ENCODE results near the gene RASL11B.

The RASL11B gene

GRCh38 chr4:52874948-52875347, 12.8 kb downstream of the RASL11B start:
- DNase-seq (ENCODE audit: low spot score), result no peak

GRCh38 chr4:52876069-52876468, 14.0 kb downstream of the RASL11B start:
- no peak for DNase-seq (ENCODE audit: low spot score)

- DNase-seq (ENCODE audit: low spot score), result no peak
These were observed 14.9 kb downstream of the RASL11B start for GRCh38 chr4:52877036-52877435.

GRCh38 chr4:52877694-52878093, 15.6 kb downstream of the RASL11B start:
- no peak for DNase-seq (ENCODE audit: low spot score)

- no peak for DNase-seq (ENCODE audit: low spot score)
These were observed 17.4 kb downstream of the RASL11B start for GRCh38 chr4:52879471-52879870.

GRCh38 chr4:52880994-52881393, 18.9 kb downstream of the RASL11B start:
- DNase-seq (ENCODE audit: low spot score), result no peak

- DNase-seq (ENCODE audit: low spot score), result no peak
These were observed 21.1 kb downstream of the RASL11B start for GRCh38 chr4:52883183-52883621.

- DNase-seq (ENCODE audit: low spot score), result no peak
These were observed 21.9 kb downstream of the RASL11B start for GRCh38 chr4:52883707-52884669.

GRCh38 chr4:52884994-52885393, 22.9 kb downstream of the RASL11B start:
- DNase-seq (ENCODE audit: low spot score), result no peak

- DNase-seq (ENCODE audit: low spot score), result no peak
These were observed 27.2 kb downstream of the RASL11B start for GRCh38 chr4:52889354-52889753.

- DNase-seq (ENCODE audit: low spot score), result no peak
These were observed 27.8 kb downstream of the RASL11B start for GRCh38 chr4:52889778-52890520.

GRCh38 chr4:52890521-52890791, 28.3 kb downstream of the RASL11B start:
- no peak for DNase-seq (ENCODE audit: low spot score)

GRCh38 chr4:52891743-52892142, 29.6 kb downstream of the RASL11B start:
- no peak for DNase-seq (ENCODE audit: low spot score)

- DNase-seq (ENCODE audit: low spot score), result no peak
These were observed 30.8 kb downstream of the RASL11B start for GRCh38 chr4:52892880-52893279.

GRCh38 chr4:52894443-52894842, 32.3 kb downstream of the RASL11B start:
- no peak for DNase-seq (ENCODE audit: low spot score)

GRCh38 chr4:52903273-52903672, 41.2 kb downstream of the RASL11B start:
- no peak for DNase-seq (ENCODE audit: low spot score)

- no peak for DNase-seq (ENCODE audit: low spot score)
These were observed 42.3 kb downstream of the RASL11B start for GRCh38 chr4:52904421-52904820.

- DNase-seq (ENCODE audit: low spot score), result no peak
These were observed 45.4 kb downstream of the RASL11B start for GRCh38 chr4:52907510-52907909.

- DNase-seq (ENCODE audit: low spot score), result no peak
These were observed 48.0 kb downstream of the RASL11B start for GRCh38 chr4:52910115-52910514.

- DNase-seq (ENCODE audit: low spot score), result peak; percentile 66
These were observed 49.7 kb downstream of the RASL11B start for GRCh38 chr4:52911684-52912294.

GRCh38 chr4:52912608-52913007, 50.5 kb downstream of the RASL11B start:
- DNase-seq (ENCODE audit: low spot score), result no peak

- DNase-seq (ENCODE audit: low spot score), result no peak
These were observed 52.0 kb downstream of the RASL11B start for GRCh38 chr4:52914051-52914605.

GRCh38 chr4:52915191-52915590, 53.1 kb downstream of the RASL11B start:
- DNase-seq (ENCODE audit: low spot score), result no peak
